ENCODE data around the gene OBSL1. TPM values are rescaled to one million over a fixed set of nuclear protein-coding genes. Genes with fewer than 3 reads are reported as not detected.

OBSL1 gene
- total and polyA plus RNA-seq, 5 donors: 179 to 321 (median 281) TPM

GRCh38 chr2:219548990-219549389, 22.3 kb downstream of the OBSL1 start:
- Histone ChIP-seq H3K27me3 (ENCODE audit: control insufficient read depth, insufficient read depth) (no peaks in the 10 kb centered on the region), H3K4me3 (ENCODE audit: low read length) (no peak overlapping the region), H3K27ac (ENCODE audit: low read length) (no peak overlapping the region), H3K4me1 (ENCODE audit: control insufficient read depth, insufficient read depth, low read length) (peaks cover 5% of the 10 kb centered on the region), H3K9me3 (ENCODE audit: control insufficient read depth, low read length) (no peaks in the 10 kb centered on the region)
- intact Hi-C loops (cut with DNase I): loop anchor here in 1 of 4 donors (10.0 kb wide), 1 partner anchor 146 kb away; no protein-coding TSS in a partner anchor
- WGBS: 93% methylated on average over 18 of the region's 18 CpGs
- ATAC-seq (no peak), DNase-seq (peak in 1 of 3 donors; percentile 42)

- no peaks in the 10 kb centered on the region for H3K9me3 ChIP-seq (ENCODE audit: control insufficient read depth, low read length)
- ATAC-seq (no peak), DNase-seq (peak in 1 of 3 donors; percentile 38)
- no peak overlapping the region for H3K27ac ChIP-seq (ENCODE audit: low read length)
- intact Hi-C loops (cut with DNase I): loop anchor here in 1 of 4 donors (10.0 kb wide), 1 partner anchor 147 kb away; no protein-coding TSS in a partner anchor
- no peak overlapping the region for H3K4me3 ChIP-seq (ENCODE audit: low read length)
- no peaks in the 10 kb centered on the region for H3K27me3 ChIP-seq (ENCODE audit: control insufficient read depth, insufficient read depth)
- WGBS: 93% methylated on average over 26 of the region's 26 CpGs
- peaks cover 2% of the 10 kb centered on the region for H3K4me1 ChIP-seq (ENCODE audit: control insufficient read depth, insufficient read depth, low read length)
These were observed 23.7 kb downstream of the OBSL1 start for GRCh38 chr2:219547621-219548020.

GRCh38 chr2:219545943-219546352, 25.4 kb downstream of the OBSL1 start:
- peak in 1 of 3 donors; percentile 6 for DNase-seq
- no peaks in the 10 kb centered on the region for H3K27me3 ChIP-seq (ENCODE audit: control insufficient read depth, insufficient read depth)

GRCh38 chr2:219545295-219545942, 25.9 kb downstream of the OBSL1 start:
- DNase-seq (no peak), ATAC-seq (no peak)
- H3K4me3 ChIP-seq (ENCODE audit: low read length): no peak overlapping the region
- intact Hi-C loops (cut with DNase I): loop anchor here in 1 of 4 donors (10.0 kb wide), 1 partner anchor 149 kb away; no protein-coding TSS in a partner anchor
- WGBS: 87% methylated on average over 3 of the region's 3 CpGs
- no peaks in the 10 kb centered on the region for H3K27me3 ChIP-seq (ENCODE audit: control insufficient read depth, insufficient read depth)
- H3K27ac ChIP-seq (ENCODE audit: low read length): no peak overlapping the region
- no peaks in the 10 kb centered on the region for H3K4me1 ChIP-seq (ENCODE audit: control insufficient read depth, insufficient read depth, low read length)
- H3K9me3 ChIP-seq (ENCODE audit: control insufficient read depth, low read length): no peaks in the 10 kb centered on the region

More at GRCh38 chr2:219545943-219546352, 25.4 kb downstream of the OBSL1 start:
- no peak overlapping the region for H3K4me3 ChIP-seq (ENCODE audit: low read length)
- no peak for ATAC-seq
- H3K4me1 ChIP-seq (ENCODE audit: control insufficient read depth, insufficient read depth, low read length): no peaks in the 10 kb centered on the region
- no peaks in the 10 kb centered on the region for H3K9me3 ChIP-seq (ENCODE audit: control insufficient read depth, low read length)
- WGBS: 69% methylated on average over 4 of the region's 4 CpGs
- intact Hi-C loops (cut with DNase I): loop anchor here in 1 of 4 donors (10.0 kb wide), 1 partner anchor 149 kb away; no protein-coding TSS in a partner anchor
- H3K27ac ChIP-seq (ENCODE audit: low read length): no peak overlapping the region

- Histone ChIP-seq H3K27ac (ENCODE audit: low read length) (no peak overlapping the region), H3K27me3 (ENCODE audit: control insufficient read depth, insufficient read depth) (no peaks in the 10 kb centered on the region), H3K4me1 (ENCODE audit: control insufficient read depth, insufficient read depth, low read length) (no peaks in the 10 kb centered on the region), H3K9me3 (ENCODE audit: control insufficient read depth, low read length) (no peaks in the 10 kb centered on the region), H3K4me3 (ENCODE audit: low read length) (peak overlapping the region; percentile 81)
- 43% methylated on average over 9 of the region's 9 CpGs for WGBS
- DNase-seq (no peak), ATAC-seq (no peak)
- intact Hi-C loops (cut with DNase I): loop anchor here in 3 of 4 donors (5.0 to 10.0 kb wide), 3 partner anchors 98 to 150 kb away; no protein-coding TSS in a partner anchor
These were observed 26.8 kb downstream of the OBSL1 start for GRCh38 chr2:219544567-219544966.

- intact Hi-C loops (cut with DNase I): loop anchor here in 3 of 4 donors (5.0 to 10.0 kb wide), 3 partner anchors 99 to 151 kb away; no protein-coding TSS in a partner anchor
- H3K9me3 ChIP-seq (ENCODE audit: control insufficient read depth, low read length): no peaks in the 10 kb centered on the region
- peak; percentile 99 to 100 (median 99) for DNase-seq
- no peaks in the 10 kb centered on the region for H3K4me1 ChIP-seq (ENCODE audit: control insufficient read depth, insufficient read depth, low read length)
- H3K27me3 ChIP-seq (ENCODE audit: control insufficient read depth, insufficient read depth): no peaks in the 10 kb centered on the region
- peak; percentile 93 to 95 for ATAC-seq
- peak within 1 kb of the TSS; percentile 71 for H3K27ac ChIP-seq (ENCODE audit: low read length)
- WGBS: under 1% methylated on average over 74 of the region's 75 CpGs
- peak within 1 kb of the TSS; percentile 81 for H3K4me3 ChIP-seq (ENCODE audit: low read length)
These were observed 27.6 kb downstream of the OBSL1 start, which contains the start of the genes CHPF and TMEM198 for GRCh38 chr2:219543596-219544358. CHPF (minus strand) TSS chr2:219543809; CDS start chr2:219543538, 271 bp downstream. TMEM198 (plus strand) TSS chr2:219544028; CDS start chr2:219544728, 700 bp downstream.

GRCh38 chr2:219542931-219543595, 28.3 kb downstream of the OBSL1 start:
- no peaks in the 10 kb centered on the region for H3K27me3 ChIP-seq (ENCODE audit: control insufficient read depth, insufficient read depth)
- intact Hi-C loops (cut with DNase I): loop anchor here in 3 of 4 donors (5.0 to 10.0 kb wide), 3 partner anchors 99 to 152 kb away; no protein-coding TSS in a partner anchor
- WGBS: under 1% methylated on average over 66 of the region's 66 CpGs

GRCh38 chr2:219541611-219542180, 29.6 kb downstream of the OBSL1 start:
- Histone ChIP-seq H3K9me3 (ENCODE audit: control insufficient read depth, low read length) (no peaks in the 10 kb centered on the region), H3K27me3 (ENCODE audit: control insufficient read depth, insufficient read depth) (no peaks in the 10 kb centered on the region), H3K27ac (ENCODE audit: low read length) (no peak overlapping the region), H3K4me1 (ENCODE audit: control insufficient read depth, insufficient read depth, low read length) (no peaks in the 10 kb centered on the region), H3K4me3 (ENCODE audit: low read length) (no peak overlapping the region)
- intact Hi-C loops (cut with DNase I): loop anchor here in 3 of 4 donors (5.0 to 10.0 kb wide), 3 partner anchors 101 to 153 kb away; no protein-coding TSS in a partner anchor
- 13% methylated on average over 48 of the region's 48 CpGs for WGBS
- DNase-seq (peak; percentile 73 to 91 (median 91)), ATAC-seq (peak in 1 of 2 donors; percentile 4)

More at GRCh38 chr2:219542931-219543595, 28.3 kb downstream of the OBSL1 start:
- H3K4me3 ChIP-seq (ENCODE audit: low read length): peak overlapping the region; percentile 81
- DNase-seq (no peak), ATAC-seq (peak; percentile 36 to 40)
- no peaks in the 10 kb centered on the region for H3K9me3 ChIP-seq (ENCODE audit: control insufficient read depth, low read length)
- peak overlapping the region; percentile 71 for H3K27ac ChIP-seq (ENCODE audit: low read length)
- H3K4me1 ChIP-seq (ENCODE audit: control insufficient read depth, insufficient read depth, low read length): no peaks in the 10 kb centered on the region

GRCh38 chr2:219540784-219541504, 30.4 kb downstream of the OBSL1 start:
- no peaks in the 10 kb centered on the region for H3K4me1 ChIP-seq (ENCODE audit: control insufficient read depth, insufficient read depth, low read length)
- WGBS: 89% methylated on average over 12 of the region's 12 CpGs
- H3K9me3 ChIP-seq (ENCODE audit: control insufficient read depth, low read length): no peaks in the 10 kb centered on the region
- no peak overlapping the region for H3K27ac ChIP-seq (ENCODE audit: low read length)
- DNase-seq: peak in 1 of 3 donors; percentile 49
- no peak overlapping the region for H3K4me3 ChIP-seq (ENCODE audit: low read length)
- no peaks in the 10 kb centered on the region for H3K27me3 ChIP-seq (ENCODE audit: control insufficient read depth, insufficient read depth)
- intact Hi-C loops (cut with DNase I): loop anchor here in 3 of 4 donors (5.0 to 10.0 kb wide), 3 partner anchors 101 to 154 kb away; no protein-coding TSS in a partner anchor
- ATAC-seq: no peak

All from right cardiac atrium (tissue), 5 donors.